ENCODE measurements around the gene VDAC1.

VDAC1 gene

GRCh38 chr5:133924221-133924920, 80.4 kb downstream of the VDAC1 start:
- no peak for DNase-seq

- DNase-seq: no peak
Observed at GRCh38 chr5:133921979-133922378, 82.8 kb downstream of the VDAC1 start.

All from GDM1 (cell line).